GM19467 (cell line): Measurements from ENCODE around the gene SPRED2.
"Not testable (repeated sequence)": the region's sequence is repeated elsewhere in the genome, so short reads cannot be mapped to it uniquely, and the experiment has no call there.

Source experiments
- ATAC-seq: cut with Tn5 transposase; IDR thresholded peaks from one replicate; pipeline ENCODE4 v1.9.1; 2021; ENCODE audit warnings: mild to moderate bottlenecking, moderate library complexity; ENCODE audit not compliant: unreplicated experiment

SPRED2 gene

GRCh38 chr2:65349863-65350262 lies 82.5 kb downstream of the SPRED2 start:
- no peak for ATAC-seq

DNA sequence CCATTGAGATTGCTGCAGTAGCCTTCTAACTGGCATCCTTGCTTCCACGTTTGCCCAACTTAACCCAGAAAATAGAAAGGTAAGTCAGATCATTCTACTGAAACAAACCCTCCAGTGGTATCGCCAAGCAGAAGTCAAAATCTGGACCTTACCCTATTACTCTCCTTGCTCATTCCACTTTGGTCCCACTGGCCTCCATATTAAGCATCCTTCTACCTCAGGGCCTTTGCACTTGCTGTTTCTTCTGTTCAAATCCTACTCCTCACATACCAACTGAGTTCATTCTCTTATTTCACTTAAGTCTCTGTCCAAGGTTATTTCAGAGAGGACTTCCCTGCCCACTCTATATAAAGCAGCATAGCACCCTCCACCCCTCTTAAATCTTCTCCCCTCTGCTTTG lies 84.5 kb downstream of the SPRED2 start:
- ATAC-seq, result no peak

GRCh38 chr2:65345631-65346030 lies 86.8 kb downstream of the SPRED2 start:
- no peak for ATAC-seq

- ATAC-seq, result no peak
Measured at GRCh38 chr2:65344689-65345088, 87.7 kb downstream of the SPRED2 start.

GRCh38 chr2:65344182-65344581 lies 88.2 kb downstream of the SPRED2 start:
- no peak for ATAC-seq

- no peak for ATAC-seq
Measured at GRCh38 chr2:65343386-65343785, 89.0 kb downstream of the SPRED2 start.

DNA sequence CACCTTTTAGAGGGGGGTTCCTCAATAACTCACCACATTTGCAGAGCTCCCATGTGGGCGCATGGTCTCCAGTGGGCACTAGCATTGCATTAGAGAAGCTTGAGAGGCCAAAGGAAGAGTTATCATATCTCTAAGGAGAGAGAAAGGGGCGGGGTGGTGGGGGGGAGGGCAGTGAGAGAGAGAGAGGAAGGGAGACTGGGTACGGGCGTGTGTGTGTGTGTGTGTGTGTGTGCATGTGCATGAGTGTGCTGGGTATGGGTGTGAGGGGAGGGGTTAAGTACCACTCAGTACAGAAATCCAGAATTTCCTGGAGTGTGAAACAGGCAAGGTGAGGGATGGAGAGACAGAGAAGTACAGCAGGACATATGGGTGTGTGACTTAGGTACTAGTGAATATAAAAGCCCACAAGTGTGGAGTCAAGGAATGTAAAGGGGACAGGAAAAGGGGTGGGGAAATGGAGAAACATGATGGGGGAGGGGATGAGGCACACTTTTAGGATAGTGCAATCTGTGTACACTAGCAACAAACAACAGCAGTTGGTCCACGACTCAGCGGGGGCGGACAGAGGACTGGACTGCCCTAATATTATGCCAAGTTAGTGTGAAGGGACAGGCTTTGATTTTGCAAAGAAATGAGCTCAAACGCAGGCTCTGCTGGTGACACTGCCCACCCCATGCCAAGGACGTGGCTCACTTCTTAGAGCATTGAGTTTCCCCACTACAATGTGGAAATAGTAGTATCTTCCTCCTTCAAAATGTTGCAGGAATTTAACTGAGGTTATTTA lies 91.3 kb downstream of the SPRED2 start:
- ATAC-seq, result no peak

DNA sequence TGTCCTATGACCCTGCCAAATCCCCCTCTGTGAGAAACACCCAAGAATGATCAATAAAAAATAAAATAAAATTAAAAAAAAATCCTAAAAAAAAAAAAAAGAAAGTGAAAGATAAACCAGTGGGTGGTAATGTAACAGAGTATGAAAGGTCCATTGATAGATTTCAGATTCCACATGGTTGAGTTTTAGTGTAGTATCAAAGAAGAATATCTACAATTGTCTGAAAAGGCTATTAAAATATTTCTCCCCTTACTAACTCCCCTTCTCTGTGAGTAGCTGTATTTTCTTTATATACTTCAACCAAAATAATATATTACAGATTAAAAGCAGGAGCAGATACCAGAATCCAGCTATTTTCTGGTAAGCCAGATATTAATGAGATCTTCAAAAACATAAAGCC lies 92.8 kb downstream of the SPRED2 start:
- ATAC-seq, result no peak

DNA sequence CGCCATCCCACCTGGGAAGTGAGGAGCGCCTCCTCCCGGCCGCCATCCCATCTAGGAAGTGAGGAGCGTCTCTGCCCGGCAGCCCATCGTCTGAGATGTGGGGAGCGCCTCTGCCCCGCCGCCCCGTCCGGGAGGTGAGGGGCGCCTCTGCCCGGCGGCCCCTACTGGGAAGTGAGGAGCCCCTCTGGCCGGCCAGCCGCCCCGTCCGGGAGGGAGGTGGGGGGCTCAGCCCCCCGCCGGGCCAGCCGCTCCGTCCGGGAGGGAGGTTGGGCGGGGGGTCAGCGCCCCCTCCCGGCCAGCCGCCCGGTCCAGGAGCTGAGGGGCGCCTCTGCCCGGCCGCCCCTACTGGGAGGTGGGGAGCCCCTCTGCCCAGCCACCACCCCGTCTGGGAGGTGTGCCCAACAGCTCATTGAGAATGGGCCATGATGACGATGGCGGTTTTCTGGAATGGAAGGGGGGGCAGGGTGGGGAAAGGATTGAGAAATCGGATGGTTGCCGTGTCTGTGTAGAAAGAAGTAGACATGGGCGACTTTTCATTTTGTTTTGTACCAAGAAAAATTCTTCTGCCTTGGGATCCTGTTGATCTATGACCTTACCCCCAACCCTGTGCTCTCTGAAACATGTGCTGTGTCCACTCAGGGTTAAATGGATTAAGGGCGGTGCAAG lies 93.4 kb downstream of the SPRED2 start:
- not testable (repeated sequence) for ATAC-seq

GRCh38 chr2:65337915-65338314 lies 94.5 kb downstream of the SPRED2 start:
- ATAC-seq, result not testable (repeated sequence)

DNA sequence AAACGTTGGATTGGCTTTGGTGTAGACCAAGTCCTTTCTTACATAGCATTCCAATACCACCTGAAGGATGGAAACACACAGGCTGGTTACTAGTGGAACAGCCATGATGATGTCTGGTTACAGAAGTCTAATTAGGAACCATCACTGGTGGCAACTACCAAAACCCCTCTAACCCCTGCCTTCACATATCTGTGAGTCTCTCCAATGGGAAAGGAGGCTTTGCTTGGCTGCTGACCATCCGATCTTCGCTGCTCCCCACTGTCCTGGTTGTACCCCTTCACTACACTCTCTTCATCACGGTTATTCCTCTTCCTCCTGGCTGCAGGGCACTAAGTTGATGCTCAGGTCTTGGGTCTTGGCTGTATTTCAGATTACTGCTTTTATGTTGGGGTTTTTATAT lies 97.7 kb downstream of the SPRED2 start:
- no peak for ATAC-seq

DNA sequence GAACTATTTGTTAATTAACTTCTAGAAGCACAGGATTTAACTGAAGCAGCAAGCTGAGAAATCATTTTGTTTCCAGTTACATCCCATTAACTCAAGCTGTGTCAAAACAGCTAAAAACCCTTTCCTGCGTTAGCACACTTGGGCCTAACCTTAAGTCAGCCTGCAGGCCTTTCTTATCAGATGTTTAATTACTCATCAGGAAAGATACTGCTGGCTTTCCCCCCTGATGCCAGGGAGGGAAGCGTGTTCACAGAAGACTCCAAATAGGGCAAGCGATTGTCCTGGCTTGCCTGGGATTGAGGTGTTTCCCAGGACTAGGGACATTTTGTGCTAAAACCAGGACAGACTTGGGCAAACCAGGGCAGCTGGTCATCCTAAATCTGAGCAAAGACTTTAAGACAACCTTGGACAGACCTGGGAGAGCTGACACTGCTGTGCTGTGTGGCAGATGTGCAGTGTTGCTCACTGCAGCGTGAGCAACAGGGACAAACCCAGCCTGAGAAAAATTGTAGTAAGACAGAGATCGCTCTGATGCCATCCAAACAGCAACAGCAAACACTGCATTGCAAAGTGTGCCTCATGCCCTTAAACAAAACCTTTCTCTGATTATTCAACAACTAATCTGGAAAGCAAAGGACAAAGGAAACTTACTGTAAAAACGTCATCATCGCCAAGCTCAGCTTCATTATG lies 100.9 kb downstream of the SPRED2 start:
- ATAC-seq, result no peak

GRCh38 chr2:65329525-65329924 lies 102.9 kb downstream of the SPRED2 start:
- ATAC-seq, result no peak

- ATAC-seq, result no peak
Measured at GRCh38 chr2:65326276-65326675, 106.1 kb downstream of the SPRED2 start.

GRCh38 chr2:65325066-65325465 lies 107.3 kb downstream of the SPRED2 start:
- ATAC-seq, result no peak

GRCh38 chr2:65320946-65321345 lies 111.5 kb downstream of the SPRED2 start:
- ATAC-seq, result no peak

DNA sequence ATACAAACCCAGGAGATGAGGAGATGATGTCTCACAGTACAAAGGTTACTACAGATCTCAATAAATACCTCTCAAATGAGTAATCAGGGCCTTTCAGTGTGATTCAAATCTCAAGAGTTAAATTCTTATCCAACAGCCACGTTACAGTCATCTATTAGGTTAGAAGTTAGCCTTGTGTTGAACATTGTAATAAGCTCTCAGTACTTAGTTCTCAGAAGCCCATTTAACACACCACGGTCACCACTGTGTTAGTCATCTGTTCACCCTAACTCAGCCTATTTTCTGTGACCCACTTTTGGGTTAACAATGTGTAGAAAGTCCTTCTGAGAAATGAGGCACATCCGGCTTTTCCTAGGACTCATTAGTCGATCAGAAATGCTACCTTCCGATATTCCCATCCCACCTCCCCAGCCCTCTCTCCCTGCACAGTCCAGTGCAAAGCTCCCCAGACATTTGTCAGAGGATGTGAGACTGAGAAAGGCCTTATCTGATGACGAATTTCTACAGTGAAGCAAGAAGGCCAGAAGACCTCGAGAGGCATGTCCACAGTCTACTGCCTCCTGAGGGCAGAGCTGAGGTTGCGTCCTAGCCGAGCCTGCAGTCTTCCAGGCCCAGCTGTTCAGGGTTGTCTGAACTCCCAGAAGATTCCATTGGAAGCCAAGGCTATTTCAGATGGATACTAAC lies 112.2 kb downstream of the SPRED2 start:
- ATAC-seq, result peak; percentile 43

GRCh38 chr2:65319674-65320041 lies 112.7 kb downstream of the SPRED2 start:
- ATAC-seq, result no peak

GRCh38 chr2:65319072-65319673 lies 113.2 kb downstream of the SPRED2 start:
- no peak for ATAC-seq

- no peak for ATAC-seq
Measured at GRCh38 chr2:65317841-65318240, 114.6 kb downstream of the SPRED2 start.

- not testable (repeated sequence) for ATAC-seq
Measured at GRCh38 chr2:65317351-65317750, 115.0 kb downstream of the SPRED2 start.
